ENCODE results near the gene THAP4. TPM values are rescaled to one million over a fixed set of nuclear protein-coding genes. Genes with fewer than 3 reads are reported as not detected.

Gene THAP4
- total RNA-seq, 1 donor from 2014 or later, result 23.7 TPM

DNA sequence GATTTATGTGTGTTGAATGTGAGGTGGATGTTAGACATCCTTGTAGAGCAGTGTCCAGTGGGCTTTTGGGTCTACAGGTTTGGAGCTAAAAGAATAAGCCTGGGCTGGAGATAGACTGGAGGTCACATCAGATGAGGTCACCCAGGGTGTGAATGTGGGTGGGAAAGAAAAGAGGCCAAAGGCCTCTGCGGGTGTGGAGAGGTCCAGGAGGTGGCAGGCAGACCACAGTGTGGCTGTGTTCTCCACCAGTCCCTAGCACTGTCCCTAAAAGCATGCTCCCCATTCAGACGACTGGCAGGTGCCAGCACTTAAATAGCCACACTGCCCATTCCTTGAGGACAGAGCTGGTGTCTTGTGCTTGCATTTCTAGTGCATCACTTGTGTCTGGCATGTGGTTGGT, 4.7 kb upstream of the THAP4 start:
- TF ChIP-seq, protein P1, sequence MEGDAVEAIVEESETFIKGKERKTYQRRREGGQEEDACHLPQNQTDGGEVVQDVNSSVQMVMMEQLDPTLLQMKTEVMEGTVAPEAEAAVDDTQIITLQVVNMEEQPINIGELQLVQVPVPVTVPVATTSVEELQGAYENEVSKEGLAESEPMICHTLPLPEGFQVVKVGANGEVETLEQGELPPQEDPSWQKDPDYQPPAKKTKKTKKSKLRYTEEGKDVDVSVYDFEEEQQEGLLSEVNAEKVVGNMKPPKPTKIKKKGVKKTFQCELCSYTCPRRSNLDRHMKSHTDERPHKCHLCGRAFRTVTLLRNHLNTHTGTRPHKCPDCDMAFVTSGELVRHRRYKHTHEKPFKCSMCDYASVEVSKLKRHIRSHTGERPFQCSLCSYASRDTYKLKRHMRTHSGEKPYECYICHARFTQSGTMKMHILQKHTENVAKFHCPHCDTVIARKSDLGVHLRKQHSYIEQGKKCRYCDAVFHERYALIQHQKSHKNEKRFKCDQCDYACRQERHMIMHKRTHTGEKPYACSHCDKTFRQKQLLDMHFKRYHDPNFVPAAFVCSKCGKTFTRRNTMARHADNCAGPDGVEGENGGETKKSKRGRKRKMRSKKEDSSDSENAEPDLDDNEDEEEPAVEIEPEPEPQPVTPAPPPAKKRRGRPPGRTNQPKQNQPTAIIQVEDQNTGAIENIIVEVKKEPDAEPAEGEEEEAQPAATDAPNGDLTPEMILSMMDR (IDR thresholded peaks at IDR 0.05), result no peak
- DNase-seq, result no peak
- CTCF ChIA-PET, result no interaction called here
- H3K36me3 Mint-ChIP-seq (ENCODE audit: low read depth), result peaks cover 17% of the 10 kb centered on the region
- POLR2A ChIA-PET, result interaction anchor here (0.8 to 1.5 kb wide), 2 partner anchors 18 to 60 kb away, joined by 3 read pairs; partner anchors contain the start of gene ING5
- no peaks in the 10 kb centered on the region for H3K27me3 Mint-ChIP-seq
- intact Hi-C loops (cut with micrococcal nuclease), result no loop called here
- no peaks in the 10 kb centered on the region for H3K9me3 Mint-ChIP-seq
- H3K27ac Mint-ChIP-seq, result no peak overlapping the region
- no peak overlapping the region for H3K4me3 Mint-ChIP-seq
- peaks cover 42% of the 10 kb centered on the region for H3K4me1 Mint-ChIP-seq
- ATAC-seq (ENCODE audit: low read depth), result no peak

DNA sequence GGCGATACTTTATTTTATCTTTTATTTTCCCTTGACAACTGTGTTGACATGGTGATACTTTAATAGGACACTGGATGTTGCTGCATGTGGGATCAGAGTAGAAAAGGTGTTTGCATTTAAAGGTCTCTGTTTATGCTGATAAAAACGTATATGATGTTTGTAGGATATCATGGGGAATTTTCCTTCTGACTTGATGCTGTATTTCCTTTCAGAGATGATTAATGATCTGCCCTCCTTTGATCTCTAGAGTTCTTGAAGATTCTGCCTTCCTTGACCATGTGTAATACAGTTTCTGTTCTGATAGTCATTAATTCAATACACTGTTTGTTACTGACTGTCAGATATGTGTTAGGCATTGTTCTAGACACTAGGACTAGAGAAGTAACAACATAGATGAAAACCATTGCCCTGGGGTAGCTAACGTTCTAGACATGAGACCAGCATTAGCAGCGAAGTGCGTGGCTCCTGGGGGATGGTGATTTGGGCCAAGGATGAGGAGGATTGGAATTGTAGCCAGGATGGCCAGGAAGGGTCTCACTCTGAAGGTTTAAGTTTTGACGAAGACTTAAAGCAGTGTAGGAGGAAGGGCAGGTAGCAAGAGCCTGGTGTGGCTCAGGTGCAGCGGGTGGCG, 3.3 kb upstream of the THAP4 start:
- POLR2A ChIA-PET, result no interaction called here

DNA sequence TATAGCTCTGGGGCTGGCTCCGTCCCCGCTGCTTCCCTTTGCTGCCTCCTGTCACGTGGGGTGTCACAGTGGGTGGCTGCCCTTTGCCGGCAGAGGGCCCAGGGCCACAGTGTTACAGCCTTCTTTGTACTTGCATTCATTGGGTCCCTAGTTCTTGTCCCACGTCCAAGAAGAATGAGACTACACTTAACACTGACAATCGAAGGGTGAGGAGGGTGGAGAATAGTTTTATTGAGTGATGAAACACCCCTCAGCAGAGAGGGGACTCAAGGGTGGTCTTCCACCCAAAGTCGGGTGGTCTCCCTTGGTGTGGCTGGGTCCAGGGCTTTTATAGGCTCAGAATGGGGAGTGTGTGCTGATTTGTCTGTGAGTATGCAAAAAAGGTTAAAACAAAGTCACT, 2.4 kb upstream of the THAP4 start:
- TF ChIP-seq, protein P1 (IDR thresholded peaks at IDR 0.05), result no peak
- DNase-seq, result no peak
- ATAC-seq (ENCODE audit: low read depth), result no peak
- Mint-ChIP-seq H3K4me1 (peaks cover 48% of the 10 kb centered on the region), H3K27ac (no peak overlapping the region), H3K9me3 (no peaks in the 10 kb centered on the region), H3K36me3 (ENCODE audit: low read depth) (peaks cover 8% of the 10 kb centered on the region), H3K27me3 (no peaks in the 10 kb centered on the region), H3K4me3 (peak overlapping the region; percentile 91)
- POLR2A ChIA-PET, result no interaction called here
- CTCF ChIA-PET, result no interaction called here
- intact Hi-C loops (cut with micrococcal nuclease), result no loop called here

More for the DNA sequence above, 3.3 kb upstream of the THAP4 start:
- Mint-ChIP-seq H3K27ac (no peak overlapping the region), H3K4me3 (no peak overlapping the region), H3K4me1 (peaks cover 48% of the 10 kb centered on the region), H3K36me3 (ENCODE audit: low read depth) (peaks cover 11% of the 10 kb centered on the region), H3K9me3 (no peaks in the 10 kb centered on the region), H3K27me3 (no peaks in the 10 kb centered on the region)
- intact Hi-C loops (cut with micrococcal nuclease), result no loop called here
- CTCF ChIA-PET, result no interaction called here
- ATAC-seq (ENCODE audit: low read depth), result no peak
- TF ChIP-seq, protein P1 (IDR thresholded peaks at IDR 0.05), result no peak
- DNase-seq, result no peak

DNA sequence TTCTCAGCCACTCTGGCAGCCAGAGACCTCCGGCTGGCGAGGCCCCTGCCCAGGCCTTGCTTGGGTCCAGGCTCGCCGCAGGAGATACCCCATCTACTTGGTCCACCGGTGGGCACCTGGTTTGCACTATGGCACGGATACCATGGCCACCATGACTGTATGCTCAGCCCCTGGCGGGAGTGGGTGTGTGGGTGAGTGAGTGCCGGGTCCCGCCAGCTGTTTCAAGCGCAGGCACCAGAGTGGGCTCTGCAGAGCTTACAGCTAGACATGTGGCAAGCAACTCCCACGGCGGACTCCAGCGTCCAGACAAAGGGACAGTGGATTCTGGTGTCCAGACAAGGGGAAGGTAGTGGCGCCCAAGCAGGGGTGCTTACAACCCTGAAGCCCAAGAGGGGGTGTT, 2.0 kb upstream of the THAP4 start:
- CTCF ChIA-PET, result no interaction called here

More for the DNA sequence above, 2.0 kb upstream of the THAP4 start:
- Mint-ChIP-seq H3K4me3 (peak overlapping the region; percentile 91), H3K27me3 (no peaks in the 10 kb centered on the region), H3K9me3 (no peaks in the 10 kb centered on the region), H3K36me3 (ENCODE audit: low read depth) (peaks cover 6% of the 10 kb centered on the region), H3K4me1 (peaks cover 48% of the 10 kb centered on the region), H3K27ac (no peak overlapping the region)
- DNase-seq (no peak), ATAC-seq (ENCODE audit: low read depth) (no peak)
- POLR2A ChIA-PET, result interaction anchor here (0.7 to 2.1 kb wide), 2 partner anchors 239 to 324 kb away, joined by 3 to 11 read pairs; partner anchors contain the start of genes HDLBP and SEPTIN2
- TF ChIP-seq, protein P1 (IDR thresholded peaks at IDR 0.05), result no peak
- intact Hi-C loops (cut with micrococcal nuclease), result no loop called here

All from activated B cell treated with CpG ODN at 0.5 μM for 24 hours (primary cell).